HepG2 (cell line): ENCODE measurements around the gene BIN1. TPM values are rescaled to one million over a fixed set of nuclear protein-coding genes. Genes with fewer than 3 reads are reported as not detected.

Source experiments
- ATAC-seq: fragments of 200-7000 bp; cut with Tn5 transposase; 3 replicates; pipeline ENCODE4 v1.9.1; 2020; ENCODE audit warnings: mild to moderate bottlenecking, moderate library complexity
- BruUV-seq: library from RNA; stranded (reverse); fragments of 400-500 nt; replicated peaks from 2 replicates; lab custom pipeline; 2021; lab: Mats Ljungman, UMichigan
- CTCF ChIA-PET: fragments of 300-600 bp; formaldehyde crosslinking; extraction: SDS; loops from one replicate; lab custom pipeline; 2021; ENCODE audit warnings: low total read pairs, inconsistent platforms, low intra/inter-chr PET ratio; lab: Yijun Ruan, JAX
- POLR2A ChIA-PET: fragments of 350-600 bp; sonication (Branson Sonifier 250); formaldehyde crosslinking; loops from one replicate; lab custom pipeline; 2020; ENCODE audit warnings: antibody characterized with exemption, inconsistent platforms; lab: Yijun Ruan, JAX
- DNase-seq: peaks from one replicate; pipeline ENCODE4 v3.0.0-alpha.2; 2015; ENCODE audit warnings: low spot score
- FAIRE-seq: peaks from 3 replicates; lab custom pipeline; 2011; peaks lifted over from hg19 to GRCh38; lab: Jason Lieb, UNC
- H2AFZ ChIP-seq: one replicate; pipeline ENCODE4 v1.6.1; 2011; ENCODE audit warnings: low read length, inconsistent platforms
- H3K27ac ChIP-seq: fragments of 300-600 bp; 3 replicates; pipeline ENCODE4 v1.8.0; 2011; ENCODE audit warnings: mixed run types, mild to moderate bottlenecking, mixed read lengths, low read length, inconsistent platforms; ENCODE audit not compliant: insufficient read depth; ENCODE audit errors: extremely low read length
- H3K27me3 ChIP-seq, 2 experiments: fragments of 200-600 bp in 1 of 2; 2 replicates in 1 of 2; 3 replicates in 1 of 2; pipeline versions ENCODE4 v1.6.0 to v1.8.0; 2011; ENCODE audit warnings: low read length in 2 of 2, mild to moderate bottlenecking in 2 of 2, moderate library complexity in 2 of 2, inconsistent platforms in 1 of 2; ENCODE audit not compliant: insufficient read depth in 2 of 2, control insufficient read depth in 1 of 2
- H3K36me3 ChIP-seq, 2 experiments: fragments of 200-600 bp in 1 of 2; replicated peaks in 1 of 2; 2 replicates in 1 of 2; 3 replicates in 1 of 2; pipeline versions ENCODE4 v1.5.1 to v1.8.0; 2011; ENCODE audit warnings: low read length in 2 of 2, inconsistent platforms in 1 of 2; ENCODE audit not compliant: insufficient read depth in 2 of 2, control insufficient read depth in 1 of 2
- H3K4me1 ChIP-seq: 2 replicates; pipeline ENCODE4 v1.5.1; 2012; ENCODE audit warnings: low read length, inconsistent platforms; ENCODE audit not compliant: insufficient read depth
- H3K4me2 ChIP-seq: 2 replicates; pipeline ENCODE4 v1.6.0; 2011; ENCODE audit warnings: low read depth, low read length, inconsistent platforms
- H3K4me3 ChIP-seq, 3 experiments: fragments of 200-600 bp in 1 of 3; sonication (generic), shearing (Covaris generic) in 1 of 3; replicated peaks in 1 of 3; 2 replicates each; pipeline ENCODE4 v1.5.1; 2011 to 2016; ENCODE audit warnings: low read length in 3 of 3, inconsistent platforms in 2 of 3, low read depth in 2 of 3, mild to moderate bottlenecking in 2 of 3, control low read depth in 1 of 3, mixed read lengths in 1 of 3; ENCODE audit not compliant: insufficient read depth in 1 of 3
- H3K79me2 ChIP-seq: one replicate; pipeline ENCODE4 v1.6.1; 2011; ENCODE audit warnings: low read length, inconsistent platforms; ENCODE audit not compliant: insufficient read depth
- H3K9ac ChIP-seq: 2 replicates; pipeline ENCODE4 v1.6.0; 2011; ENCODE audit warnings: mild to moderate bottlenecking, low read depth, low read length, inconsistent platforms; ENCODE audit not compliant: insufficient read depth
- H3K9me3 ChIP-seq: 2 replicates; pipeline ENCODE4 v1.5.1; 2012; ENCODE audit warnings: mild to moderate bottlenecking, low read length
- H4K20me1 ChIP-seq: 2 replicates; pipeline ENCODE4 v1.6.0; 2011; ENCODE audit warnings: inconsistent platforms, mild to moderate bottlenecking, low read length, moderate library complexity; ENCODE audit not compliant: insufficient read depth
- AHDC1 ChIP-seq: sonication (generic); formaldehyde crosslinking; IDR thresholded peaks from 2 replicates; pipeline ENCODE4 v1.5.1; 2020; ENCODE audit warnings: mild to moderate bottlenecking, missing genetic modification reagents, borderline replicate concordance
- TIGD3 ChIP-seq: sonication (generic); formaldehyde crosslinking; IDR thresholded peaks from 2 replicates; pipeline ENCODE4 v1.5.1; 2020; ENCODE audit warnings: mild to moderate bottlenecking, missing genetic modification reagents, borderline replicate concordance
- TOE1 ChIP-seq: sonication (generic); formaldehyde crosslinking; IDR thresholded peaks from 2 replicates; pipeline ENCODE4 v1.4.0; 2020; ENCODE audit warnings: mild to moderate bottlenecking, missing genetic modification reagents
- ZNF263 ChIP-seq: sonication (generic); formaldehyde crosslinking; IDR thresholded peaks from 2 replicates; pipeline ENCODE4 v1.4.0; 2020; ENCODE audit warnings: missing genetic modification reagents
- ZNF318 ChIP-seq: sonication (generic); formaldehyde crosslinking; IDR thresholded peaks from 2 replicates; pipeline ENCODE4 v1.4.0; 2020; ENCODE audit warnings: mild to moderate bottlenecking, missing genetic modification reagents
- WGBS: methylation state at CpG from one replicate; pipeline ENCODE4 v1.1.6; 2017; ENCODE audit warnings: low lambda C conversion rate; 5-methylcytosine and 5-hydroxymethylcytosine counted together
- in situ Hi-C: cut with HindIII; loops from 2 replicates; pipeline ENCODE4 v1.10.0; 2017; ENCODE audit warnings: low pct_unique_long_range_greater_than_20kb; ENCODE audit not compliant: extremely low pct_ligation_motif_present
- intact Hi-C: fragments of 100-400 bp; cut with micrococcal nuclease; formaldehyde crosslinking; loops from one replicate; pipeline ENCODE4 v1.10.0; 2022; ENCODE audit not compliant: unreplicated experiment
- polyA plus RNA-seq, 8 experiments: library from polyadenylated mRNA; depleted of rRNA in 3 of 8; stranded (reverse) in 7 of 8; unstranded in 1 of 8; fragments of >200 nt; fragmentation: Illumina TruSeq in 4 of 8; extraction: Trizol in 4 of 8; gene quantifications; 2 replicates each; pipeline versions ENCODE4 v1.2.1 to v1.2.3, GENCODE V29; 2011 to 2016; ENCODE audit warnings: low read depth in 4 of 8, missing spikeins in 1 of 8, mixed read lengths in 1 of 8; ENCODE audit not compliant: insufficient read depth in 1 of 8
- total RNA-seq, 5 experiments: library from RNA; depleted of rRNA; stranded (reverse); fragments of >200 nt; fragmentation: Illumina TruSeq; extraction: Trizol; gene quantifications; 2 replicates each; pipeline ENCODE4 v1.2.3, GENCODE V29; 2016; ENCODE audit warnings: low read depth in 1 of 5

The BIN1 gene
- total and polyA plus RNA-seq, 2 of the 13 experiments (the other 11 are each of a cell fraction or from before 2014, with no cell fraction given): 0.93 to 1.2 TPM

GRCh38 chr2:127017548-127017947 lies 89.4 kb downstream of the BIN1 start:
- in situ Hi-C loops: no loop called here
- 26% methylated on average over 5 of the region's 5 CpGs for WGBS
- ATAC-seq (peak; percentile 20; the same call in 1 of the 3 replicates), FAIRE-seq (no peak), DNase-seq (no peak)
- H3K79me2 ChIP-seq: no peaks in the 10 kb centered on the region
- no TSS peak for BruUV-seq
- no peaks in the 10 kb centered on the region for H3K36me3 ChIP-seq
- peak overlapping the region; percentile 36; the same call in 1 of the 2 replicates for H3K4me2 ChIP-seq
- no peak overlapping the region for H3K4me3 ChIP-seq
- intact Hi-C loops: no loop called here
- no peak overlapping the region for H3K9ac ChIP-seq
- H3K27ac ChIP-seq: no peak overlapping the region
- peaks cover 32% of the 10 kb centered on the region for H3K4me1 ChIP-seq
- no peak overlapping the region for H2AFZ ChIP-seq
- H3K9me3 ChIP-seq: no peaks in the 10 kb centered on the region
- H3K27me3 ChIP-seq: peaks cover 0 to 13% of the 10 kb centered on the region in 2 experiments; a peak in 1 of 5 replicates
- no peaks in the 10 kb centered on the region for H4K20me1 ChIP-seq
- ChIA-PET POLR2A (interaction anchor here (1.3 kb wide), 1 partner anchor 21 kb away, joined by 3 read pairs; no protein-coding TSS in a partner anchor), CTCF (no interaction called here)
- TF ChIP-seq TOE1 (CRISPR knock-in tag) (no peak), TIGD3 (CRISPR knock-in tag) (no peak), ZNF318 (no peak), ZNF263 (peak; percentile 78), AHDC1 (peak; percentile 20; the same call in 1 of the 2 replicates)
